ENCODE measurements around the gene RPA1.

Gene RPA1

DNA sequence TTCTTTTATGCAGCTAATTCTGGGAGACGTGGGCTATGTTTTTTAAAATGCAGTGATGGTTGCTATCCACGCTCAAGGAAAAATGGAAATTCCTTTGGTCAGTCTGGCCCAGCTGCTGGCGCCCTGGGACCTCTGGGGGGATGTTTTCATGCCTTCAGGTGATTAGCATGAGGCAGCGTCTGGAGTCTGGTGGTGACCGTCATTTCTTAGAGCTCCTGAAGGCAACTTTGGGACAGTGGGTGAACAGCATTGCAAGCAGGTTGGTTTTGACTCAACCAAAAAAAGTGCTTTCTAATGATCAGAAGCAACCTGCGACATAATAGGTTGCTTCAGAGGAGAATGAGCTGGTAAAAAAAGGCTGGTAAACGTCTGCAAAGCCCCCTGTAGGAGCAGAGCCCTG is 82.3 kb downstream of the RPA1 start:
- DNase-seq: no peak

DNA sequence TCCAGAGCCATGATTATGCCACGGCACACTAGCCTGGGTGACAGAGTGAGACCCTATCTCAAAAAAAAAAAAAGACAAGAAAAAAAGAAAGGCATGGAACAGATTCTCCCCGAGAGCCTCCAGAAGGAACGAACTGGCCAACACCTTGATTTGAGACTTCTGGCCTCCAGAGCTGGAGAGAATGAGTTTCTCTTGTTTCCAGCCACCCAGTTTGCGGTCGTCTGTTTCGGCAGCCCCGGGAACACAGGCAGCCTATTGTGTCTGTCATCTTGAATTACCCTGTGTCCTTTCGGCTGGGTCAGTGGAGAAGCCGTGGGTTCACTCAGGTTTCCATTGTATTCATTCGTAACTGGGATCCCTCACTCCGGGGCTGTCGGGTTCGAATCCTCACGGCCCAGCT is 83.9 kb downstream of the RPA1 start:
- DNase-seq: no peak

DNA sequence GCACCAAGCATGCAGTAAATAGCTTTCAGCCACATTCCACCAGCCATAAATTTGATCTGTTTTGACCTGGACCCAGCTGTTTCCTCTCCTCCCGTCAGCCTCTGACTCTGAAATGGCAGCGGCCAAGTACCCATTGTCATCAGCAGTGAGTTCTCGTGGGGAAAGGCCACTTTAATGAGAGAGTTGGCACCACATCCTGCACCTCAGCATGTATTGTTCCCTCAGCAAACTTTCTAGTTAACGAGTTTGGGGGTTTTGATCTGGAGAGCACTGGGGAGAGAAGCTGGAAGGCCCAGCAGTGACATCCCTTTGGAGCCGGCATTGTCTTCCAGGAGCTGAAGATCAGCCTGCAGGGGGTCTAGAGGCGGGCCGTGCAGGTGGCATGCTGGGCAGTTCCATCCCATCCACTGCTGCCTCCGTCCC is 84.9 kb downstream of the RPA1 start:
- no peak for DNase-seq

GRCh38 chr17:1915889-1916288 is 86.1 kb downstream of the RPA1 start:
- no peak for DNase-seq

DNA sequence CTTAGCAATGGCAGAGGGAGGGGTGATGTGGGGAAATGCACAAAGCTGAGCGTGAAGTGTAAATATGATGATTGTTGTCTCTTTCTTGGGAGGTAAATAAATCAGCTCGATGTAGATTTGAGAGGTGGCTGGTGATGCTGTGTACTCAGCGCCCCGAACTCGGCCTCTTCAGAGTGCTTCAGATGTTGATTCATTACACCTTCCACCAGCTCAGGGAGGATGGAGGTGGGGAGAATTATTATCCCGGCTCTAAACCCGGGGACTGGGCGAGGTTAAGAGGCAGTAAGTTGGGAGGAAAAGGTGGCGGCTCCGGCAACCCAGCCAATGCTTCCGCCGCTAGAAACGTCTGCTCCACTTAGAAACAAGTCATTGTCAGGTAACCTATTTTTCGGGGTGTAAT is 86.5 kb downstream of the RPA1 start:
- no peak for DNase-seq

GRCh38 chr17:1916963-1917715 is 87.3 kb downstream of the RPA1 start:
- no peak for DNase-seq

- no peak for DNase-seq
Observed at GRCh38 chr17:1918346-1919162, 88.7 kb downstream of the RPA1 start.

- DNase-seq: no peak
Observed at GRCh38 chr17:1919201-1919600, 89.4 kb downstream of the RPA1 start.

DNA sequence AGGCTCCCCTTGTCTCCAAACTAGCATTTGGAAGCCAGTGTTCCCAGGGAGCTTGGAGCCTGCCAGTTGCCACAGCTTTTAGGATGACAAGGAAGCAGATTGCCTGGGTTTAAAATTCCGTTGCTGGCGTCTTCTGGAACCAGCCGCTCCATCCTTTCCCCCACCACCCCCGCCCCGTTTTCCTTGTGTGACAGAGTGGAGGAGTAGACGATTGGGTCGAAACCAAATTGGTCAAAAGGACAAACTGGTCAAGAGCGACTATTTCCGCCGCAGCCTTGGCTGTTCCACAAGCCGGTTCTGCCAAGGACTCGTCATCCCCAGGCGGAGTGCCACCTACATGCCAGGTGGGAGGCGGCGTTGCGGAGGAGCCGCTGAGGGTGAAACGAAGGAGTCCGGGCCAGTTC is 91.1 kb downstream of the RPA1 start:
- no peak for DNase-seq

DNA sequence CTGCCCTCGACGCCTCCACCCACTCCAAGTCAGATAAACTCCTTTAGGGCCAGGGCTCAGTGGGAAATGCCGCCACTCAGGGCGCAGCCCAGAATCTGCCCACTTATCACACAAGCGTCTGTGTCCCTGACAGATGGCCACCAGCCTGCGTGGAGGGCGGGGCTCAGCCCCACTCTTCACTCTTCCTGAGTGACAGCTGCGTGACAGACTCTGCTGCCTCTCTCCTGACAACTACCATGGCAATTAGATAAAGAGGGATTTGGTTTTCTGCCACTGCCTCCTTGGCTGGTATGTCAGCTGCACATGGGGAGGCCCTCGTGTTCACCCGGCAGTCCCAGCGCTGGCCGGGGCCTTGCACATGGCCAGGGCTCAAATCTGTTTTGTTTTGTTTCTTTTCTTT is 99.2 kb downstream of the RPA1 start:
- DNase-seq: no peak

DNA sequence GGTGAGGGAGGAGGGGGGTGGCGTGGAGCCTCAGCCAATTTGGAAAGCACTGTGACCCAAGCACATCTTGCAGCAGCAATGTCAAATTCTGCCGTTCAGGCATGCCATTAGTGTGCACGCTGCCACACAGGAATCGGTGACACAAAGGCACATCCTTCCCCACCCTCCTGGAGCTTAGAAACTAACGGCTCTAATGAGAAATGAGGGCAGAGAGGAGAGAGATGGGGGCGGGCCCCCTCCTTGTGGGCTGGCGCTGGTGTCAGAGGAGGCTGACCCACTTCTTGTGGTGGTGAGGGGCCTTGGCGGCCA is 100.5 kb downstream of the RPA1 start:
- no peak for DNase-seq

GRCh38 chr17:1931844-1932579 is 102.2 kb downstream of the RPA1 start:
- DNase-seq: no peak

- DNase-seq: no peak
Observed at GRCh38 chr17:1933875-1934715, 104.3 kb downstream of the RPA1 start.

DNA sequence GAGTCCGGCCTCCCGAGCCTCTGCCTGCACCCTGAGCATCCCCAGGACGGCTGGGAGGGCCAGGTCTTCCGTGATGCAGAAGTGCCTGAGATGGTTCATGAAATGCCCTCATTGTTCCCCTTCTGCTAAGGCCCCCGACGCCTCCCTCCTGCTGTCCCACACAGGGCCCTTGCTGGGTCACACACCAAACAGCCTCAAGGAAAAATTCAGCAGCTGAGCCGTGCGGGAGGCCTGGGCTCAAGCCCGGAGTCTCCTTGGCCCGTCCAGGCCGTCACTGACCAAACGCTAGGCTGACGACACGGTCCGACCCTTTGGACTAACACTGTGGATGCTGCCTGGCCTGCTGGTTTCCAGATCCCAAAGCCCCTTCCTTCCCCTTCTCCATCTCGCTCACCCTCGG is 105.1 kb downstream of the RPA1 start:
- DNase-seq: no peak

- no peak for DNase-seq
Observed at GRCh38 chr17:1936766-1937165, 107.0 kb downstream of the RPA1 start.

DNA sequence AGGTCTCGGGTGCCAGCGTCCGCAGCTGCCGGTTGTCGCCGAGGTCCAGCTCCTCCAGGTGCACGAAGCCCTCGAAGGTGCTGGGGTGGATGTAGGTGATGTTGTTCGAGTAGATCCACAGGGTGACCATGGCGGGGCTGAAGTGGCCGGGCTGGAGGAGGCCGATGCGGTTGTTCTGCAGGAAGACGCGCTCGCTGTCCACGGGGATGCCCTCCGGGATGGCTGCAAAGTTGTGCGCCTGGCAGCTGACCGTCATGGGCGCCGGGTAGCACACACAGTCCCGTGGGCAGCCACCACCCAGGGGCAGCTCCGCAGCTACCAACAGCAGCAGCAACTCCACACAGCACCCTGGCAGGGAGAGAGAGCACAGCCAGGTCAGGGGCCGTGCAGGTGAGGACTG is 107.7 kb downstream of the RPA1 start:
- DNase-seq: no peak

DNA sequence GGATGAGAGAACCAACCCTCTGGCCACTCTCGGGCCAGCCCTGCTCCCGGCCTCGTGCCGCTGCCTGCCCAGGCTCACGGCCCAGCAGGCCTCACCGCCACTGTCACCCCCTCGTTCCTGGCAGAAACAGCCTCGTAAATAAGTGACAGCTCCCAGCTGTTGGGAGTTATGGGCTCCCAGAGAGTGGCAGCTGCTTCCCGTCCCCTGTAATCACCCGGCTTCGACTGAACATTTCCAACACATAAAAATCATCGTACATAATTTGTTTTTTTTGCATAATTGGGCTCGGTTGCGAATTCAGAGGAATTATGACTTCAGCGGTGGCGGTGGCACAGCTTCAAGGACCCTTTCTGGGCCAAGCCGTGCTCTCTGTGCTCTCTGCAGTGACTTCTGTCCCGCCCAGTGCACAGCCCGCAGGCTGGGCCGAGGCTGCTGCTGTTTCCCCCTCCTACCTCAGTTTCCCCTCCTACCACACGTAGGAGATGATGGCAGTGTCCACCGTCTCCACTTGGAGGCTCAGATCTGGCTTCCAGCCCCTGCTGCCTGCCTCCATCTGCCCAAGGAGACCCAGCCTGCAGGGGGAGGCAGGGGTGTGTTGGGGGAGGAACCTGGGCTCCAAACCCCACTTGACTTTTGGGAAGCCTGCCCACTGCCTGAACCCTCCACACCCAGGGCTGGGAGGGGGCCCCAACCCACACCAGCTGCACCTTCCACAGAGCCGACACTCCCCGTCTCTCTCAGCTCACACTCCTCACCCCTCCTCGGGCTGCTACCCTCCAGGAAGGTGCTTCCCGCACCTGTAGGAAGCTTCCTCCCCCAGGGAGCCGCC is 110.4 kb downstream of the RPA1 start:
- no peak for DNase-seq

DNA sequence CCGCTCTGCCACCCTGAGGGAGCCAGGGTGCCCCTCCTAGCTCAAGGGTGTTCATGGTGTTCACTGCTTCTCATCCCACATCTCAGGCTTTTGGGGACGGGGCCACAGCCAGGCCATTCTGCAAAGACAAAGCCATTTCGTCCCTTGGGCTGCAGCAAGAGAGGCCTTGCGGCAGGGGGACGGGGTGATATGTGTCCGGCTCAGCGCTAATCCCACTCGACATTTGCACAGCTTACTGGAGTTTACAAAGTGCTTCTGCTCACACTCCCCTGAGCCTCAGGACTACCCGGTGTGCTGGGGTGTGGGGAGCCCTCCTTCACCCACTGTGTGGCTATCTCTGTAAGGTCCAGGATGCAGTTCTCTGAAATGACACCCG is 111.0 kb downstream of the RPA1 start:
- no peak for DNase-seq

GRCh38 chr17:1941272-1942065 is 111.7 kb downstream of the RPA1 start:
- DNase-seq: no peak

- no peak for DNase-seq
Observed at GRCh38 chr17:1942066-1942365, 112.2 kb downstream of the RPA1 start.

- DNase-seq: no peak
Observed at GRCh38 chr17:1942666-1943435, 113.0 kb downstream of the RPA1 start.
